HCT116 (cell line): ENCODE results near the gene HIF1A. TPM values are rescaled to one million over a fixed set of nuclear protein-coding genes. Genes with fewer than 3 reads are reported as not detected.
"Not testable (repeated sequence)": the region's sequence is repeated elsewhere in the genome, so short reads cannot be mapped to it uniquely, and the experiment has no call there.

Source experiments
- ATAC-seq: fragments of 200-7000 bp; cut with Tn5 transposase; 2 replicates; pipeline ENCODE4 v1.9.1; 2020; ENCODE audit warnings: mild to moderate bottlenecking, moderate library complexity
- BruUV-seq: library from RNA; stranded (reverse); fragments of 400-500 nt; replicated peaks from 2 replicates; lab custom pipeline; 2021; lab: Mats Ljungman, UMichigan
- CTCF ChIA-PET: fragments of 300-600 bp; sonication (Branson Sonifier 250); formaldehyde crosslinking; loops from one replicate; lab custom pipeline; 2021; ENCODE audit warnings: antibody characterized with exemption; lab: Charles Lee
- POLR2A ChIA-PET: fragments of 300-600, 350-600 bp; sonication (Branson Sonifier 250); formaldehyde crosslinking; loops from one replicate; lab custom pipeline; 2021; ENCODE audit warnings: antibody characterized with exemption; lab: Charles Lee
- RAD21 ChIA-PET, 2 experiments: fragments of 300-600 bp; sonication (Branson Sonifier 250); formaldehyde crosslinking; loops; one replicate each; lab custom pipeline; 2023; ENCODE audit warnings: low total read pairs in 2 of 2; ENCODE audit not compliant: uncharacterized antibody in 2 of 2, unreplicated experiment in 2 of 2, low non-redundant PET in 1 of 2; lab: Charles Lee
- DNase-seq: peaks from one replicate; pipeline ENCODE4 v3.0.0-alpha.2; 2010; ENCODE audit warnings: low read depth, low spot score
- H2AFZ ChIP-seq: fragments of 200-600 bp; shearing (Covaris generic), sonication (generic); 2 replicates; pipeline ENCODE4 v1.6.1; 2017; ENCODE audit warnings: low read depth, mixed run types, mixed read lengths, antibody characterized with exemption, low read length; ENCODE audit not compliant: poor library complexity, severe bottlenecking
- H3K27ac ChIP-seq: 2 replicates; pipeline ENCODE4 v1.5.1; 2012; ENCODE audit warnings: low read depth, low read length
- H3K27me3 ChIP-seq: fragments of 200-600 bp; sonication (generic); 2 replicates; pipeline ENCODE4 v1.6.1; 2016; ENCODE audit warnings: mixed run types, low read length, mixed read lengths; ENCODE audit not compliant: insufficient read depth
- H3K36me3 ChIP-seq, 2 experiments: fragments of 200-500 bp in 1 of 2; fragments of 200-600 bp in 1 of 2; sonication (Bioruptor generic) in 1 of 2; sonication (generic) in 1 of 2; 2 replicates each; pipeline versions ENCODE4 v1.5.1 to v1.6.1; 2014 to 2016; ENCODE audit warnings: low read length in 2 of 2, inconsistent platforms in 1 of 2, mixed read lengths in 1 of 2, mixed run types in 1 of 2; ENCODE audit not compliant: insufficient read depth in 2 of 2, control insufficient read depth in 1 of 2
- H3K4me1 ChIP-seq, 2 experiments: fragments of 200-600 bp in 1 of 2; sonication (generic) in 1 of 2; 2 replicates each; pipeline versions ENCODE4 v1.5.1 to v1.6.1; 2012 to 2017; ENCODE audit warnings: low read length in 2 of 2, inconsistent platforms in 1 of 2, mild to moderate bottlenecking in 1 of 2, mixed read lengths in 1 of 2, mixed run types in 1 of 2, moderate library complexity in 1 of 2; ENCODE audit not compliant: insufficient read depth in 2 of 2, control insufficient read depth in 1 of 2
- H3K4me2 ChIP-seq: fragments of 200-600 bp; sonication (generic); 2 replicates; pipeline ENCODE4 v1.6.1; 2017; ENCODE audit warnings: mixed run types, low read length, mixed read lengths
- H3K4me3 ChIP-seq, 2 experiments: fragments of 200-600 bp in 1 of 2; sonication (generic) in 1 of 2; replicated peaks in 1 of 2; 2 replicates each; pipeline ENCODE4 v1.5.1; 2011 to 2016; ENCODE audit warnings: low read length in 2 of 2, control low read depth in 1 of 2, low read depth in 1 of 2, mild to moderate bottlenecking in 1 of 2, mixed read lengths in 1 of 2, mixed run types in 1 of 2
- H3K79me2 ChIP-seq: fragments of 200-600 bp; sonication (generic); 2 replicates; pipeline ENCODE4 v1.6.1; 2017; ENCODE audit warnings: mild to moderate bottlenecking, mixed run types, low read length, moderate library complexity, mixed read lengths; ENCODE audit not compliant: insufficient read depth
- H3K9ac ChIP-seq: fragments of 200-600 bp; sonication (generic); 2 replicates; pipeline ENCODE4 v1.6.1; 2016; ENCODE audit warnings: low read length, mixed read lengths
- H3K9me2 ChIP-seq: fragments of 200-600 bp; sonication (generic), shearing (Covaris generic); 2 replicates; pipeline ENCODE4 v1.6.1; 2017; ENCODE audit warnings: mixed run types, mild to moderate bottlenecking, moderate library complexity; ENCODE audit not compliant: insufficient read depth
- H3K9me3 ChIP-seq, 2 experiments: fragments of 200-500 bp in 1 of 2; fragments of 200-600 bp in 1 of 2; sonication (Bioruptor generic) in 1 of 2; sonication (generic) in 1 of 2; 2 replicates each; pipeline ENCODE4 v1.6.1; 2014 to 2017; ENCODE audit warnings: low read length in 2 of 2, mixed read lengths in 2 of 2, inconsistent platforms in 1 of 2, low read depth in 1 of 2, mild to moderate bottlenecking in 1 of 2, mixed run types in 1 of 2, moderate library complexity in 1 of 2; ENCODE audit not compliant: control insufficient read depth in 1 of 2, insufficient read depth in 1 of 2
- H4K20me1 ChIP-seq: fragments of 200-600 bp; sonication (generic), shearing (Covaris generic); 2 replicates; pipeline ENCODE4 v1.6.1; 2017; ENCODE audit warnings: mixed run types, mild to moderate bottlenecking, moderate library complexity; ENCODE audit not compliant: insufficient read depth
- EZH2 ChIP-seq: fragments of 200-600 bp; sonication (generic); IDR thresholded peaks from 2 replicates; pipeline ENCODE4 v1.6.1; 2017; ENCODE audit warnings: antibody characterized with exemption, mixed run types
- POLR2A ChIP-seq: IDR thresholded peaks from 2 replicates; pipeline ENCODE4 v1.7.0; 2011; ENCODE audit warnings: borderline replicate concordance; ENCODE audit not compliant: insufficient read depth, insufficient read length; ENCODE audit errors: extremely low read depth
- RAD21 ChIP-seq: IDR thresholded peaks from 2 replicates; pipeline ENCODE4 v1.6.1; 2012; ENCODE audit warnings: low read depth, mild to moderate bottlenecking
- TCF7L2 ChIP-seq: IDR thresholded peaks from 2 replicates; pipeline ENCODE4 v1.7.0; 2011; ENCODE audit warnings: borderline replicate concordance, inconsistent platforms; ENCODE audit not compliant: insufficient read depth, insufficient read length; ENCODE audit errors: extremely low read depth
- ZBTB33 ChIP-seq: IDR thresholded peaks from 2 replicates; pipeline ENCODE4 v1.6.1; 2011; ENCODE audit warnings: mild to moderate bottlenecking, low read length, moderate library complexity; ENCODE audit not compliant: insufficient replicate concordance; ENCODE audit errors: extremely low read depth
- ZFX ChIP-seq: fragments of 450-650 bp; IDR thresholded peaks from 2 replicates; pipeline ENCODE4 v1.6.1; 2017
- intact Hi-C: fragments of 100-400 bp; cut with micrococcal nuclease; formaldehyde crosslinking; loops from 2 replicates; pipeline ENCODE4 v1.10.0; 2022
- total RNA-seq: library from RNA; stranded (reverse); gene quantifications from one replicate; pipeline ENCODE4 v1.2.1, GENCODE V29; 2021; ENCODE audit not compliant: unreplicated experiment

Gene HIF1A
- total RNA-seq, 1 experiment from 2014 or later, result 113 TPM

- H3K9ac ChIP-seq, result no peak overlapping the region
- ChIA-PET CTCF (no interaction called here), RAD21 (no interaction called here)
- no peaks in the 10 kb centered on the region; the same call in 1 of the 2 replicates for H3K79me2 ChIP-seq
- intact Hi-C loops, result loop anchor here (5.0 kb wide), 1 partner anchor 82 kb away; no protein-coding TSS in a partner anchor
- no peaks in the 10 kb centered on the region for H3K27me3 ChIP-seq
- H4K20me1 ChIP-seq, result no peaks in the 10 kb centered on the region
- no peaks in the 10 kb centered on the region for H3K36me3 ChIP-seq
- no peak for ATAC-seq
- TF ChIP-seq POLR2A (no peak), ZFX (no peak), EZH2 (no peak), RAD21 (no peak), ZBTB33 (no peak), TCF7L2 (no peak)
- TF ChIP-seq, all 23 proteins: peak for 0
- POLR2A ChIA-PET, result no interaction called here
- no peaks in the 10 kb centered on the region for H3K9me3 ChIP-seq
- BruUV-seq, result no TSS peak
- H3K27ac ChIP-seq, result no peak overlapping the region
- H2AFZ ChIP-seq, result no peak overlapping the region
- H3K4me3 ChIP-seq, result no peak overlapping the region
- H3K9me2 ChIP-seq, result no peaks in the 10 kb centered on the region
- peak overlapping the region; percentile 16; the same call in 1 of the 2 replicates for H3K4me2 ChIP-seq
- H3K4me1 ChIP-seq, result peaks cover 8 to 27% of the 10 kb centered on the region in 2 experiments; a peak in 3 of 4 replicates
- no peak for DNase-seq
These were observed 59.5 kb downstream of the HIF1A start for GRCh38 chr14:61754627-61755381.

GRCh38 chr14:61755382-61755742 is 60.0 kb downstream of the HIF1A start:
- H3K4me1 ChIP-seq, result peaks cover 4 to 21% of the 10 kb centered on the region in 2 experiments; a peak in 3 of 4 replicates
- H3K4me2 ChIP-seq, H3K4me3 ChIP-seq, H3K9me3 ChIP-seq, H2AFZ ChIP-seq, BruUV-seq, ATAC-seq, H3K9me2 ChIP-seq, POLR2A ChIA-PET, RAD21 ChIA-PET, CTCF ChIA-PET, DNase-seq, H3K27me3 ChIP-seq, H3K9ac ChIP-seq, intact Hi-C loops, H4K20me1 ChIP-seq, H3K79me2 ChIP-seq, H3K27ac ChIP-seq, H3K36me3 ChIP-seq: not testable (repeated sequence)
